Measurements from ENCODE around the gene FLVCR1. TPM values are rescaled to one million over a fixed set of nuclear protein-coding genes. Genes with fewer than 3 reads are reported as not detected.

The FLVCR1 gene
- total and polyA plus RNA-seq, 4 donors: 0.85 to 14.6 (median 2.4) TPM

DNA sequence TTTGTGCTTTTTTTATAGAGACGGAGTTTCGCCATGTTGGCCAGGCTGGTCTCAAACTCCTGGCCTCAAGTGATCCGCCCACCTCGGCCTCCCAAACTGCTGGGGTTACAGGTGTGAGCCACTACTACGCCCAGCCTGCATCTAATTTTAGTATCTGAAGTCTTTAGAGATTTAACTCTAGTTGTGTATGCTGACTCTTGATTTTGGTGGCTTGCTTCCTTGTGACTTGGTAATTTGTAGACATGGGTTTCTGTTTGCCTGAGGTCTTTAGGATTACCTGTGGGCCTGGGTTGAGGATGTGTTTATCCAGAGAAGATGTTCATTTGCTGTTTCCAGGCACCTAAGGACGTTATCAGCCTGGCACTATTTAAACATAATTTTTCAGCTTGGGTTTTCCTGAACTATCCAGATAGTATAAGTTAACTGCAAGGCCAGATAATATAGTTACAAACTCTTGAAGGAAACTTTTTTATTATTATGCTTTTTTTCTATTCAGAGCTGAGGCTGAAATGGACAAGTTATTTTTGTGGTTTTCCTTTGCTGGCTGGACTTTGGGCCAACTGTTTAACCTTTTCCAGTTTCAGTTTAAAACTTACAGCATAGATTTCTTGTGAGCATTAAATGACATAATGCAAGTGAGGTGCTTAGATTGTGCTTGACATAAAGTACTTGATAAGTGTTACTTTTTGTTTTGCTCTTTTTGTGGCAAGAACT, 84.8 kb downstream of the FLVCR1 start:
- H3K9me3 ChIP-seq (ENCODE audit: control insufficient read depth in 4 of 4, low read length in 3 of 4): no peaks in the 10 kb centered on the region
- no peaks in the 10 kb centered on the region for H3K36me3 ChIP-seq (ENCODE audit: control insufficient read depth in 4 of 4, insufficient read depth in 3 of 4, low read depth in 1 of 4, low read length in 3 of 4)
- no peak overlapping the region for H3K4me3 ChIP-seq (ENCODE audit: low read depth in 1 of 3, low read length in 3 of 3)
- WGBS: 90% methylated on average over 6 of the region's 6 CpGs
- TF ChIP-seq REST (IDR thresholded peaks at IDR 0.05): no peak
- no peak for TF ChIP-seq ATF3 (IDR thresholded peaks at IDR 0.05)
- TF ChIP-seq, protein P1, sequence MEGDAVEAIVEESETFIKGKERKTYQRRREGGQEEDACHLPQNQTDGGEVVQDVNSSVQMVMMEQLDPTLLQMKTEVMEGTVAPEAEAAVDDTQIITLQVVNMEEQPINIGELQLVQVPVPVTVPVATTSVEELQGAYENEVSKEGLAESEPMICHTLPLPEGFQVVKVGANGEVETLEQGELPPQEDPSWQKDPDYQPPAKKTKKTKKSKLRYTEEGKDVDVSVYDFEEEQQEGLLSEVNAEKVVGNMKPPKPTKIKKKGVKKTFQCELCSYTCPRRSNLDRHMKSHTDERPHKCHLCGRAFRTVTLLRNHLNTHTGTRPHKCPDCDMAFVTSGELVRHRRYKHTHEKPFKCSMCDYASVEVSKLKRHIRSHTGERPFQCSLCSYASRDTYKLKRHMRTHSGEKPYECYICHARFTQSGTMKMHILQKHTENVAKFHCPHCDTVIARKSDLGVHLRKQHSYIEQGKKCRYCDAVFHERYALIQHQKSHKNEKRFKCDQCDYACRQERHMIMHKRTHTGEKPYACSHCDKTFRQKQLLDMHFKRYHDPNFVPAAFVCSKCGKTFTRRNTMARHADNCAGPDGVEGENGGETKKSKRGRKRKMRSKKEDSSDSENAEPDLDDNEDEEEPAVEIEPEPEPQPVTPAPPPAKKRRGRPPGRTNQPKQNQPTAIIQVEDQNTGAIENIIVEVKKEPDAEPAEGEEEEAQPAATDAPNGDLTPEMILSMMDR (IDR thresholded peaks at IDR 0.05; ENCODE audit: low read depth, low read length, missing input control): no peak
- TF ChIP-seq HNF4A (conservative IDR thresholded peaks at IDR 0.05): no peak
- TF ChIP-seq GABPA (IDR thresholded peaks at IDR 0.05 in 1 of 2, conservative IDR thresholded peaks at IDR 0.05 in 1 of 2): no peak
- TF ChIP-seq RAD21 (IDR thresholded peaks at IDR 0.05): no peak
- no peak for TF ChIP-seq HNF4G (IDR thresholded peaks at IDR 0.05)
- TF ChIP-seq FOXA1 (IDR thresholded peaks at IDR 0.05): no peak
- TF ChIP-seq YY1 (IDR thresholded peaks at IDR 0.05): no peak
- TF ChIP-seq, protein P2, sequence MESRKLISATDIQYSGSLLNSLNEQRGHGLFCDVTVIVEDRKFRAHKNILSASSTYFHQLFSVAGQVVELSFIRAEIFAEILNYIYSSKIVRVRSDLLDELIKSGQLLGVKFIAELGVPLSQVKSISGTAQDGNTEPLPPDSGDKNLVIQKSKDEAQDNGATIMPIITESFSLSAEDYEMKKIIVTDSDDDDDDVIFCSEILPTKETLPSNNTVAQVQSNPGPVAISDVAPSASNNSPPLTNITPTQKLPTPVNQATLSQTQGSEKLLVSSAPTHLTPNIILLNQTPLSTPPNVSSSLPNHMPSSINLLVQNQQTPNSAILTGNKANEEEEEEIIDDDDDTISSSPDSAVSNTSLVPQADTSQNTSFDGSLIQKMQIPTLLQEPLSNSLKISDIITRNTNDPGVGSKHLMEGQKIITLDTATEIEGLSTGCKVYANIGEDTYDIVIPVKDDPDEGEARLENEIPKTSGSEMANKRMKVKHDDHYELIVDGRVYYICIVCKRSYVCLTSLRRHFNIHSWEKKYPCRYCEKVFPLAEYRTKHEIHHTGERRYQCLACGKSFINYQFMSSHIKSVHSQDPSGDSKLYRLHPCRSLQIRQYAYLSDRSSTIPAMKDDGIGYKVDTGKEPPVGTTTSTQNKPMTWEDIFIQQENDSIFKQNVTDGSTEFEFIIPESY (IDR thresholded peaks at IDR 0.05): no peak
- H3K9ac ChIP-seq (ENCODE audit: low read depth in 1 of 2, low read length in 2 of 2): no peak overlapping the region
- H3K4me1 ChIP-seq (ENCODE audit: control insufficient read depth in 4 of 4, insufficient read depth in 4 of 4, low read length in 3 of 4): no peaks in the 10 kb centered on the region
- DNase-seq (ENCODE audit: low spot score): no peak
- no peak overlapping the region for H3K27ac ChIP-seq (ENCODE audit: low read depth in 1 of 2, low read length in 2 of 2)
- H3K27me3 ChIP-seq (ENCODE audit: control insufficient read depth in 4 of 4, insufficient read depth in 4 of 4, low read length in 3 of 4): no peaks in the 10 kb centered on the region

- 72% methylated on average over 4 of the region's 4 CpGs for WGBS
- no peaks in the 10 kb centered on the region for H3K4me1 ChIP-seq (ENCODE audit: control insufficient read depth in 4 of 4, insufficient read depth in 4 of 4, low read length in 3 of 4)
- no peak overlapping the region for H3K27ac ChIP-seq (ENCODE audit: low read depth in 1 of 2, low read length in 2 of 2)
- DNase-seq (ENCODE audit: low spot score): no peak
- H3K9ac ChIP-seq (ENCODE audit: low read depth in 1 of 2, low read length in 2 of 2): no peak overlapping the region
- H3K36me3 ChIP-seq (ENCODE audit: control insufficient read depth in 4 of 4, insufficient read depth in 3 of 4, low read depth in 1 of 4, low read length in 3 of 4): no peaks in the 10 kb centered on the region
- no peak overlapping the region for H3K4me3 ChIP-seq (ENCODE audit: low read depth in 1 of 3, low read length in 3 of 3)
- H3K9me3 ChIP-seq (ENCODE audit: control insufficient read depth in 4 of 4, low read length in 3 of 4): no peaks in the 10 kb centered on the region
- TF ChIP-seq REST (IDR thresholded peaks at IDR 0.05): no peak
- TF ChIP-seq RXRA (IDR thresholded peaks at IDR 0.05): no peak
- no peak for TF ChIP-seq HNF4A (conservative IDR thresholded peaks at IDR 0.05)
- no peak for TF ChIP-seq NR2F2 (IDR thresholded peaks at IDR 0.05)
- TF ChIP-seq EGR1 (IDR thresholded peaks at IDR 0.05; ENCODE audit: low read depth in 2 of 2): no peak
- TF ChIP-seq FOXA2 (IDR thresholded peaks at IDR 0.05): no peak
- TF ChIP-seq RAD21 (IDR thresholded peaks at IDR 0.05): no peak
- TF ChIP-seq JUND (IDR thresholded peaks at IDR 0.05): no peak
- no peaks in the 10 kb centered on the region for H3K27me3 ChIP-seq (ENCODE audit: control insufficient read depth in 4 of 4, insufficient read depth in 4 of 4, low read length in 3 of 4)
Measured at GRCh38 chr1:212943393-212943710, 85.3 kb downstream of the FLVCR1 start.

Measured in liver (tissue), 9 donors.